Rectal smooth muscle tissue (tissue), 1 donor: ENCODE data around the gene PABPC1L.

Source experiments
- H3K27ac ChIP-seq: one replicate; pipeline ENCODE4 v1.7.0; 2013; ENCODE audit warnings: low read depth, low read length, inconsistent platforms
- H3K27me3 ChIP-seq: one replicate; pipeline ENCODE4 v1.7.0; 2013; ENCODE audit warnings: low read length; ENCODE audit not compliant: control insufficient read depth, insufficient read depth
- H3K36me3 ChIP-seq: one replicate; pipeline ENCODE4 v1.7.0; 2013; ENCODE audit warnings: low read length; ENCODE audit not compliant: control insufficient read depth, insufficient read depth
- H3K4me1 ChIP-seq: one replicate; pipeline ENCODE4 v1.7.0; 2013; ENCODE audit warnings: low read length; ENCODE audit not compliant: control insufficient read depth, insufficient read depth
- H3K4me3 ChIP-seq: one replicate; pipeline ENCODE4 v1.7.0; 2013; ENCODE audit warnings: low read length
- H3K9ac ChIP-seq: one replicate; pipeline ENCODE4 v1.7.0; 2013; ENCODE audit warnings: low read length

The PABPC1L gene

GRCh38 chr20:44955270-44955669 lies 45.4 kb downstream of the PABPC1L start:
- no peaks in the 10 kb centered on the region for H3K27me3 ChIP-seq
- H3K4me1 ChIP-seq, result peaks cover 3% of the 10 kb centered on the region
- no peak overlapping the region for H3K27ac ChIP-seq
- H3K4me3 ChIP-seq, result no peak overlapping the region
- no peak overlapping the region for H3K9ac ChIP-seq
- H3K36me3 ChIP-seq, result peaks cover 28% of the 10 kb centered on the region

GRCh38 chr20:44956410-44956809 lies 46.5 kb downstream of the PABPC1L start:
- no peak overlapping the region for H3K9ac ChIP-seq
- no peak overlapping the region for H3K4me3 ChIP-seq
- peaks cover 3% of the 10 kb centered on the region for H3K4me1 ChIP-seq
- peaks cover 21% of the 10 kb centered on the region for H3K36me3 ChIP-seq
- H3K27ac ChIP-seq, result no peak overlapping the region
- no peaks in the 10 kb centered on the region for H3K27me3 ChIP-seq

DNA sequence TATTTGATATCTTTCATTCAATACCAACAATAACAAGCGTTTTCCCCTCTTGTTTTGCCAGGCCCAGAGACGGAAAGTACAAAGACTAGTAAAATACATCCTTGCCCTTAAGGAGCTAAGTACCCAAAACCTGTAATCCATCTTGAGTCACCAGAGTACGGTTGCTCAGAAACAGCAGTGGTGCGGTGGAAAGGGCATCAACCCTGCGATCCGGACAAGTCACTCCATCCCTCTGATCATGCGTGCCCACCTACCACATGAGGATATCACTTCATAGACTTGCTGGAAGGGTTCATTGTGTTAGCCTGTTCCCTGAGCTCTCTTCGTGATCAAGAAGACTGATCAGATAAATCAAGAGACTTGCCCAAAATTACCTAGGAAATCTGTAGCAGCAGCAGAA lies 48.4 kb downstream of the PABPC1L start:
- H3K9ac ChIP-seq, result no peak overlapping the region
- no peak overlapping the region for H3K4me3 ChIP-seq
- H3K27ac ChIP-seq, result no peak overlapping the region
- H3K27me3 ChIP-seq, result no peaks in the 10 kb centered on the region
- peaks cover 3% of the 10 kb centered on the region for H3K4me1 ChIP-seq
- peaks cover 14% of the 10 kb centered on the region for H3K36me3 ChIP-seq

- Histone ChIP-seq H3K27me3 (no peaks in the 10 kb centered on the region), H3K4me3 (peak overlapping the region; percentile 77), H3K36me3 (peaks cover 11% of the 10 kb centered on the region), H3K27ac (no peak overlapping the region), H3K4me1 (peaks cover 3% of the 10 kb centered on the region), H3K9ac (no peak overlapping the region)
These were observed 49.3 kb downstream of the PABPC1L start for GRCh38 chr20:44959082-44959637.

- Histone ChIP-seq H3K4me1 (peaks cover 3% of the 10 kb centered on the region), H3K36me3 (peaks cover 8% of the 10 kb centered on the region), H3K27ac (no peak overlapping the region), H3K27me3 (no peaks in the 10 kb centered on the region), H3K4me3 (peak overlapping the region; percentile 77), H3K9ac (peak overlapping the region; percentile 38)
These were observed 49.8 kb downstream of the PABPC1L start for GRCh38 chr20:44959638-44960102.

DNA sequence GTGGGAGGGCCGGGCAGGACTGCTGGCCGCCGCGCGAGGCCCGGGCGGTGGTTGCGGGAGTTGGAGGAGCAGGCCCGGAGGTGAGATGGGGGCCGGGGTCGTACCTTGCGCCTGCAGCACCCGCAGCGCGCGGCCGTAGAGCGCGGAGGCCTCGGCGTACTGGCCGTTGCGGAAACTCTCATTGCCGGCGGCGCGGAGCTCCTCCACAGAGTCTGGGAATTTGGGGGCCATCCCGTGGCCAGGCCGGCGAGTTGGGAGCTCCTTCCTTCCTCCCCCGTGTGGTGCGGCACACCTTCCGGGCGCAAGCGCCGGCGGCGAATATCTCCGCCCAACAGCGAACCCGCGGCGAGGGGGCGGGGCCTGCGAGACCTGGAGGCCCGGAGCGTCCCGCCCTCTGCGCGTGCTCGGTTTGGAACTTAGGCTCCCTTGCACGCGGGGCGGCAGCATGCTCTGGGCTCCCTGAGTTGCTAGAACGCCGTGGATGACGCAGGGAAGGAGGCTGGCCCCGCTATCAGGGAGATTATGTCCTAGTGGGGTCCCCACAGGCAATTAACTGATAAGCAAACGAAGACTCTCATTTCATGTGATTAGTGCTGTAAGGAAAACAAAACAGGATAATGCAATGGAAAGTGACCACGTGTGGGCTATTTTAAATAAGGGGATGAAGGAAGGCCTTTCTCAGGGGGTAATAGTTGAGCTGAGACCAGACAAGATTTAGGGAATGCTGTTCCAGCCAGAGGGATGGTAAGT lies 50.4 kb downstream of the PABPC1L start, which contains the start of gene TOMM34:
TOMM34 (minus strand) TSS at position 295 of the 750 bp plus-strand sequence; CDS start at position 231, 64 bp downstream.
- no peaks in the 10 kb centered on the region for H3K27me3 ChIP-seq
- H3K27ac ChIP-seq, result peak within 1 kb of the TSS; percentile 51
- H3K9ac ChIP-seq, result peak within 1 kb of the TSS; percentile 38
- H3K4me3 ChIP-seq, result peak within 1 kb of the TSS; percentile 77
- H3K4me1 ChIP-seq, result peaks cover 3% of the 10 kb centered on the region
- H3K36me3 ChIP-seq, result peaks cover 3% of the 10 kb centered on the region

- Histone ChIP-seq H3K27ac (no peak overlapping the region), H3K4me3 (no peak overlapping the region), H3K36me3 (peaks cover 1% of the 10 kb centered on the region)
These were observed 51.4 kb downstream of the PABPC1L start for GRCh38 chr20:44961011-44961869.

GRCh38 chr20:44961870-44962267 lies 52.0 kb downstream of the PABPC1L start:
- Histone ChIP-seq H3K27ac (no peak overlapping the region), H3K4me3 (no peak overlapping the region), H3K36me3 (peaks cover 2% of the 10 kb centered on the region), H3K4me1 (peaks cover 3% of the 10 kb centered on the region), H3K27me3 (no peaks in the 10 kb centered on the region), H3K9ac (no peak overlapping the region)

More at GRCh38 chr20:44961011-44961869, 51.4 kb downstream of the PABPC1L start:
- H3K9ac ChIP-seq, result no peak overlapping the region
- peaks cover 3% of the 10 kb centered on the region for H3K4me1 ChIP-seq
- H3K27me3 ChIP-seq, result no peaks in the 10 kb centered on the region

GRCh38 chr20:44962483-44962882 lies 52.6 kb downstream of the PABPC1L start:
- Histone ChIP-seq H3K4me1 (peaks cover 3% of the 10 kb centered on the region), H3K9ac (no peak overlapping the region), H3K27me3 (no peaks in the 10 kb centered on the region), H3K27ac (no peak overlapping the region), H3K4me3 (no peak overlapping the region), H3K36me3 (peaks cover 2% of the 10 kb centered on the region)

- Histone ChIP-seq H3K4me1 (peaks cover 3% of the 10 kb centered on the region), H3K36me3 (peaks cover 2% of the 10 kb centered on the region), H3K27ac (no peak overlapping the region), H3K4me3 (no peak overlapping the region), H3K9ac (no peak overlapping the region), H3K27me3 (no peaks in the 10 kb centered on the region)
These were observed 53.7 kb downstream of the PABPC1L start for GRCh38 chr20:44963325-44964215.

DNA sequence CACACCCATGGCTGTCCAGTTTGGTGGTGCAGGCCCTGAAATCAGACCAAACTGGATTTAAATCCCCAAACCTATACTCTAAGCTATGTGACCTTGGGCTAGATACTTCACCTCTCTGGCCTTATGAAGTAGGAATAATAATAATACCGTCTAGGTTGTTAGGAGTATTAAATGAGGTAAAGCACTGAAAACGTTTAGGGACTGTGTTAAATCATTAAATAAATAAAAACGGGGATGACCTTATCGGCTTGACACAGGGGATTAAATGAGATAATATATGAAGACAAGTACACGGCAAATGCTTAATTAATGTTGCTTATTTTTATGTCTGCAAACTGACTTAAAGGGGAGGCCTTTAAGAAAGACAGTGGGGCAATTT lies 55.8 kb downstream of the PABPC1L start:
- H3K36me3 ChIP-seq, result peaks cover 2% of the 10 kb centered on the region
- H3K4me1 ChIP-seq, result no peaks in the 10 kb centered on the region
- H3K9ac ChIP-seq, result no peak overlapping the region
- no peaks in the 10 kb centered on the region for H3K27me3 ChIP-seq
- peak overlapping the region; percentile 96 for H3K4me3 ChIP-seq
- peak overlapping the region; percentile 76 for H3K27ac ChIP-seq
